Measurements from ENCODE around the gene LHB. TPM values are rescaled to one million over a fixed set of nuclear protein-coding genes. Genes with fewer than 3 reads are reported as not detected.

Gene LHB
- total and polyA plus RNA-seq, 2 donors (not counting 1 experiment from before 2014, with no cell fraction given), result not detected

GRCh38 chr19:49020931-49021895 lies 4.3 kb upstream of the LHB start:
- peak in 1 of 2 donors; percentile 38 for DNase-seq (ENCODE audit: low read depth in 2 of 2)
- Histone ChIP-seq H2AFZ (ENCODE audit: low read length) (no peak overlapping the region), H3K36me3 (ENCODE audit: control insufficient read depth, insufficient read depth, low read length) (peaks cover 2% of the 10 kb centered on the region)

GRCh38 chr19:49020342-49020741 lies 3.5 kb upstream of the LHB start:
- Histone ChIP-seq H3K9ac (ENCODE audit: insufficient read depth, low read length) (no peak overlapping the region), H3K9me3 (ENCODE audit: control insufficient read depth, insufficient read depth, low read depth, low read length) (no peaks in the 10 kb centered on the region), H4K20me1 (ENCODE audit: control insufficient read depth, extremely low read depth, insufficient read depth, low read length) (no peaks in the 10 kb centered on the region), H3K27ac (ENCODE audit: insufficient read depth, low read length) (no peak overlapping the region), H3K4me1 (ENCODE audit: control insufficient read depth, extremely low read depth, insufficient read depth, low read length) (peaks cover 2% of the 10 kb centered on the region), H3K4me3 (replicated peaks in 1 of 4; ENCODE audit: control extremely low read depth in 1 of 4, insufficient read depth in 1 of 4, low read depth in 3 of 4, low read length in 4 of 4) (no peak overlapping the region), H2AFZ (ENCODE audit: low read length) (no peak overlapping the region), H3K79me2 (ENCODE audit: control insufficient read depth, insufficient read depth, low read length) (no peaks in the 10 kb centered on the region), H3K27me3 (ENCODE audit: control insufficient read depth, insufficient read depth, low read length) (peaks cover 3% of the 10 kb centered on the region), H3K36me3 (ENCODE audit: control insufficient read depth, insufficient read depth, low read length) (peaks cover 9% of the 10 kb centered on the region), H3K4me2 (ENCODE audit: extremely low read depth, insufficient read depth, low read length) (no peak overlapping the region)
- DNase-seq (ENCODE audit: low read depth in 2 of 2), result no peak
- TF ChIP-seq CTCF (conservative IDR thresholded peaks at IDR 0.05 in 1 of 2, IDR thresholded peaks at IDR 0.05 in 1 of 2; ENCODE audit: low read depth in 1 of 2, low read length in 2 of 2), result no peak
- no peak for TF ChIP-seq EZH2 (IDR thresholded peaks at IDR 0.05; ENCODE audit: low read length, missing control alignments)

More at GRCh38 chr19:49020931-49021895, 4.3 kb upstream of the LHB start:
- H3K9me3 ChIP-seq (ENCODE audit: control insufficient read depth, insufficient read depth, low read depth, low read length), result no peaks in the 10 kb centered on the region
- no peaks in the 10 kb centered on the region for H3K79me2 ChIP-seq (ENCODE audit: control insufficient read depth, insufficient read depth, low read length)
- H3K4me2 ChIP-seq (ENCODE audit: extremely low read depth, insufficient read depth, low read length), result no peak overlapping the region
- H3K4me3 ChIP-seq (replicated peaks in 1 of 4; ENCODE audit: control extremely low read depth in 1 of 4, insufficient read depth in 1 of 4, low read depth in 3 of 4, low read length in 4 of 4), result no peak overlapping the region
- no peaks in the 10 kb centered on the region for H4K20me1 ChIP-seq (ENCODE audit: control insufficient read depth, extremely low read depth, insufficient read depth, low read length)
- H3K9ac ChIP-seq (ENCODE audit: insufficient read depth, low read length), result no peak overlapping the region
- peaks cover 3% of the 10 kb centered on the region for H3K27me3 ChIP-seq (ENCODE audit: control insufficient read depth, insufficient read depth, low read length)
- peaks cover 2% of the 10 kb centered on the region for H3K4me1 ChIP-seq (ENCODE audit: control insufficient read depth, extremely low read depth, insufficient read depth, low read length)
- H3K27ac ChIP-seq (ENCODE audit: insufficient read depth, low read length), result no peak overlapping the region
- TF ChIP-seq EZH2 (IDR thresholded peaks at IDR 0.05; ENCODE audit: low read length, missing control alignments) (no peak), CTCF (conservative IDR thresholded peaks at IDR 0.05 in 1 of 2, IDR thresholded peaks at IDR 0.05 in 1 of 2; ENCODE audit: low read depth in 1 of 2, low read length in 2 of 2) (no peak)

- no peak overlapping the region for H3K9ac ChIP-seq (ENCODE audit: insufficient read depth, low read length)
- peaks cover 2% of the 10 kb centered on the region for H3K4me1 ChIP-seq (ENCODE audit: control insufficient read depth, extremely low read depth, insufficient read depth, low read length)
Observed at GRCh38 chr19:49019242-49019932, 2.5 kb upstream of the LHB start.

More at GRCh38 chr19:49019242-49019932, 2.5 kb upstream of the LHB start:
- TF ChIP-seq CTCF (conservative IDR thresholded peaks at IDR 0.05 in 1 of 2, IDR thresholded peaks at IDR 0.05 in 1 of 2; ENCODE audit: low read depth in 1 of 2, low read length in 2 of 2) (peak in 1 of 2 donors; percentile 11), EZH2 (IDR thresholded peaks at IDR 0.05; ENCODE audit: low read length, missing control alignments) (no peak)
- H2AFZ ChIP-seq (ENCODE audit: low read length), result no peak overlapping the region
- no peak overlapping the region for H3K27ac ChIP-seq (ENCODE audit: insufficient read depth, low read length)
- no peaks in the 10 kb centered on the region for H3K9me3 ChIP-seq (ENCODE audit: control insufficient read depth, insufficient read depth, low read depth, low read length)
- peak overlapping the region; percentile 7 to 23 (median 19) for H3K4me3 ChIP-seq (replicated peaks in 1 of 4; ENCODE audit: control extremely low read depth in 1 of 4, insufficient read depth in 1 of 4, low read depth in 3 of 4, low read length in 4 of 4)
- DNase-seq (ENCODE audit: low read depth in 2 of 2), result peak in 1 of 2 donors; percentile 28
- peak overlapping the region; percentile 51 for H3K4me2 ChIP-seq (ENCODE audit: extremely low read depth, insufficient read depth, low read length)
- H3K36me3 ChIP-seq (ENCODE audit: control insufficient read depth, insufficient read depth, low read length), result peaks cover 10% of the 10 kb centered on the region
- no peaks in the 10 kb centered on the region for H3K79me2 ChIP-seq (ENCODE audit: control insufficient read depth, insufficient read depth, low read length)
- H3K27me3 ChIP-seq (ENCODE audit: control insufficient read depth, insufficient read depth, low read length), result peaks cover 3% of the 10 kb centered on the region
- H4K20me1 ChIP-seq (ENCODE audit: control insufficient read depth, extremely low read depth, insufficient read depth, low read length), result no peaks in the 10 kb centered on the region
